HG02588 (cell line): Measurements from ENCODE around the gene OXCT1.
A peak's percentile ranks its signal among the peaks of the same experiment; 100 is the strongest.
"Not testable (repeated sequence)": the region's sequence is repeated elsewhere in the genome, so short reads cannot be mapped to it uniquely, and the experiment has no call there.

Experiments
- ATAC-seq: cut with Tn5 transposase; IDR thresholded peaks from one replicate; pipeline ENCODE4 v1.9.1; 2021; ENCODE audit warnings: mild to moderate bottlenecking, moderate library complexity; ENCODE audit not compliant: unreplicated experiment

The OXCT1 gene

GRCh38 chr5:41778410-41778809 lies 91.8 kb downstream of the OXCT1 start:
- no peak for ATAC-seq

DNA sequence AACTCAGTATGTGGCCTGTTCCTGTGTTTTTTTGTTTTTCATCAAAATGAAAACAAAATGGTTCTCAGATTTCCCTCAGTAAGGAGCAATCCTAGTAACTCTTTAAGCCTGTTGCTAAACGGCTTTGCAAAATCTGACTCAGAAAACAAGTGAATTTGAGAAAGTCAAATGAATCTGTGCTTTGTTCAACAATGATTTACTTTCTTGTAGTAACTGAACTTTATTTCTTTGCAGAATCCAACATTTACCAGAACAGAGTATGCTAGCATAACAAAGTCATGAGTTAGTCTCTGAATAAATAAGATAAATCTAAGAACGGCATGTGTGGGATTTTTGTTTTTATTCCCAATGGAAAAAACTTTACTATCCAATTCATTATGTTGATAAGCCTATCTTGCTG lies 93.8 kb downstream of the OXCT1 start:
- ATAC-seq: no peak

GRCh38 chr5:41773799-41774198 lies 96.4 kb downstream of the OXCT1 start:
- ATAC-seq: no peak

GRCh38 chr5:41772785-41773442 lies 97.3 kb downstream of the OXCT1 start:
- ATAC-seq: no peak

- no peak for ATAC-seq
Measured at GRCh38 chr5:41772056-41772455, 98.2 kb downstream of the OXCT1 start.

DNA sequence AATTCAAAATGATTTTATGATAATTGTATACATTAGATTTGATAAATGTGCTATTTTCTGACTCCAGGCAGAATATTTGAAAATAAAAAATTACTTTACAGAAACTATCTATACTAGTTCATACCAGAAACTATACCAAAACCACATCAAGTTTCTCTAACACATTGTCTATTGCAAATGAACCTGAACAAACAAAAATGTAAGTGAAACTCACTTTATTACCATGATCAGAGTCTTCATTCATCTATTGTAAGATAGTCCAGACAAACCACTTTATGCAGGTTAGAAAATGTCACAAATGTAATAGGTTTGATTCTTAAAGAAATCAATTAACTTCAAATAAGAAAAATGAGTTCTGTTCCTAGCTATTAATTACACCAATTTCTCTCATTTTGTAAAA lies 99.4 kb downstream of the OXCT1 start:
- peak; percentile 93 for ATAC-seq

GRCh38 chr5:41768692-41769091 lies 101.5 kb downstream of the OXCT1 start:
- ATAC-seq: no peak

- ATAC-seq: no peak
Measured at GRCh38 chr5:41764650-41765049, 105.6 kb downstream of the OXCT1 start.

DNA sequence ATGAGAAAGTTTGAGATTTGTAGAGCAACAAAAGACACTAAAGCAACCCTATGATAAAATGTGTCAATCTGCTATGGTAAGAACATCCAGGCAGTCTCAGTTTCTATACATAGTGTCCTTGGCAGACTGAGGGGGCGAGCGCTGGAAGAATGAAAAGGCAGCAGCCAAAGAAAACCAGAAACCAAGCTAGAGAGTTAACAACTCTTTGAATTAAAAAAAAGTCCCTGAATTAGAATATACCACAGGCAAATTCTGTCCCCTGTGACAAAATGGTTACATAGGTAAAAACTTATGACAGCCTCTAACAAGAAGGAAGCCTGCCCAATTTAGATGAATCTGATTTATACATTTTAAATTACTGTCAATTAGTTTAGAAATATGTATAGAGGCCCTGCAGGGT lies 106.7 kb downstream of the OXCT1 start:
- ATAC-seq: no peak

DNA sequence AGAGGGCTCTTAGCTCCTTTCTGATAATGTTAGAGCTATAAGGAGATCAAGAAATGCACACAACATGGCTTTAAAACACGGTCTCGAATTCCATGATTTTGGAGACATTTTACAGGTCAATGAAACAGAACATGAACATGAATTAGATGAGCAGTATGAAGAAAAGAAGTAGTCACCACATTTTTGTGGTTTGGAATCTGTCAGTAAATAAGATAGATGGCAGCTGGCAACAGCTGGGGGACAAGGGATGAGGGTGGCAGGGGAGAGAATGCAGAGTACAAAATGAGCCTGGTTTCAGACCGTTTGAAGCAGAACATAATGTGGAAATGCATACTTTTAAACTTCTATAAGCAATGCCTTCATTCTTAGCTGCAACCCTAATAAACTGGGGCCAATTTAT lies 107.1 kb downstream of the OXCT1 start:
- ATAC-seq: no peak

DNA sequence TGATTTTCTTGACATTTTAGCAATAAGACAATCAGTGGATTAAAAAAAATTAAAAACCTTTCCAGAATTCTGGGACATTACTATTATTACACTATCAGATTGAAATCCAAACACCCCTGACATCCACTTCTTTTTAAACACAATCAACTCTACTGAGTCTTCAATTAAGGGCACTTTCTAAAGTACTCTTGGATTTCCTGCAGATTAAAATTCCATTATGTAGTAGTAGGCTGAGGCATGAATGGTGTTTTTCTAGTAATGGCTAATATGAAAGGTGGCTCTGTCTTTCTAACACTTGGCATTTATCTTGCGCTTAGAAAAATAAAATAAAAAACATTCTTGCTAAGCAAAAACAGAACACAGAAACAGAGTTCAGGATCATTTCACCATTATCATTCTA lies 107.8 kb downstream of the OXCT1 start:
- ATAC-seq: no peak

DNA sequence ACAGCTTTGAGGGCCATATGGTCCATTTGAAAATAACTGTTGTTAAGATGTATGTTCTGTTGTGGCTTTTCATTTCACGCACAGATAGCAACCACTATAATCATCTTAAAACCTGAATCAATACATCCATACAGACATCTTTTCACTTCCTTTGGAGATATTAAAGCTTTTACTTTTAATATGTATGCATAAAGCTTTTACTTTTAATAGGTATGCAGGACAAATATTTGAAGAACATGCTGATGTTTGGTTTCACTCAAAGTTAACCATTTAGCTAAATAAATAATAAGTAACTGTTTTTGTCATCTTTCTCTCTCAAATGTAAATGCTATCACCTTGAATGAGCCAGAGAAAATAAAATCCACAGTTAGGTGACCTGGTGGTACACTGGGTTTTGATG lies 108.6 kb downstream of the OXCT1 start:
- no peak for ATAC-seq

GRCh38 chr5:41755705-41756104 lies 114.5 kb downstream of the OXCT1 start:
- ATAC-seq: no peak

- no peak for ATAC-seq
Measured at GRCh38 chr5:41754857-41755256, 115.4 kb downstream of the OXCT1 start.

- ATAC-seq: no peak
Measured at GRCh38 chr5:41751867-41752266, 118.4 kb downstream of the OXCT1 start.

- ATAC-seq: peak; percentile 99
Measured at GRCh38 chr5:41748631-41749030, 121.6 kb downstream of the OXCT1 start.

DNA sequence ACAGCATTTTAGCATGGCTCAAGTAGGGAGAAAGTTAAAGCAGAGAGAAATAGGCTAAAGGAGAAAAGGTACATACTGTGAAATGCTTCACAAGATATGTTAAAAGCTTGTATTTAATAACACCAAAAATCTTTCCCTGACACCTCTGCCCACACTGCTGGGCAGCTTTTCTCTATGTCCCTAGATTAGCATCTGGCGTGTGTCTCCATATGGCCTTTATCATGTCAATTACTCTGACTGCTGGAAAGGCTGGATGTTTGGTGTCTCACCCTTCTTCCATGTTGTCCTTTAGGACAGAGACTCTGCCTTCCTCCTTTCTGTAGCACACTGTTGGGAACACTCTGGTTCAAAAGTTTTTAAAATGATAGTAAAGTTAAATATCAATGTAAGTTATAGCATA lies 122.5 kb downstream of the OXCT1 start:
- no peak for ATAC-seq

- no peak for ATAC-seq
Measured at GRCh38 chr5:41747301-41747700, 122.9 kb downstream of the OXCT1 start.

- not testable (repeated sequence) for ATAC-seq
Measured at GRCh38 chr5:41742608-41743007, 127.6 kb downstream of the OXCT1 start.

GRCh38 chr5:41738710-41739354 lies 131.4 kb downstream of the OXCT1 start:
- ATAC-seq: no peak

GRCh38 chr5:41736641-41737040 lies 133.6 kb downstream of the OXCT1 start:
- no peak for ATAC-seq

- peak; percentile 71 for ATAC-seq
Measured at GRCh38 chr5:41735213-41735612, 135.0 kb downstream of the OXCT1 start.

DNA sequence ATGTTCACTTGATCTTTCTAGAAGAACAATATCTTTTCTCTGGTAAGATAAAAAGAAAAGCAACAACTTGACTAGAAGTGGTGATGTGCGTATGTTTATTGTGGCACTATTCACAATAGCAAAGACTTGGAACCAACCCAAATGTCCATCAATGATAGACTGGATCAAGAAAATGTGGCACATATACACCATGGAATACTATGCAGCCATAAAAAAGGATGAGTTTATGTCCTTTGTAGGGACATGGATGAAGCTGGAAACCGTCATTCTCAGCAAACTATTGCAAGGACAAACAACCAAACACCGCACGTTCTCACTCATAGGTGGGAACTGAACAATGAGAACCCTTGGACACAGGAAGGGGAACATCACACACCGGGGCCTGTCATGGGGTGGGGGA lies 140.8 kb downstream of the OXCT1 start:
- not testable (repeated sequence) for ATAC-seq
